ENCODE data around the gene CHN1.

The CHN1 gene

DNA sequence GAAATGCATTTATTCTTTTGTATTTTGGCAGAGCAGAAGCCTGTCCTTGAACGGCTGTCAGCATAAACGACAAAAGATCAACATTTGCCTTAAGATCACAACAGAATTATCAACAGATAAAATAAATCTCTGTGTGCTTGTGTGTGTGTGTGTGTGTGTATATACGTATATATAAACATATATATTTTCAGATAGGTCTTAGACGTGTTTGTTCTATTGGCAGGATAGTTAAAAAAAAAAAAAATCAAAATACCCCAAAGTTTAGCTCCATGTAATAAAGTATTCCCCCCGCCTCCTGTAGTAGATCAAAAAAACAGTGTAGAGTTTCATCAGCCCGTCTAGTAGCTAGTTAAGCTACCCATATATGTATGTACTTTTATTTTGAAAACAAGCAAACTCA, 107.9 kb downstream of the CHN1 start:
- no peaks in the 10 kb centered on the region for H3K4me1 ChIP-seq (ENCODE audit: control insufficient read depth, insufficient read depth, low read length)
- H3K27me3 ChIP-seq (ENCODE audit: control insufficient read depth, insufficient read depth, low read length), result no peaks in the 10 kb centered on the region
- no peaks in the 10 kb centered on the region for H3K36me3 ChIP-seq (ENCODE audit: control insufficient read depth, insufficient read depth, low read length)
- H3K9ac ChIP-seq (ENCODE audit: low read length), result no peak overlapping the region
- H3K27ac ChIP-seq (ENCODE audit: low read depth, low read length), result no peak overlapping the region
- no peak overlapping the region for H3K4me3 ChIP-seq (ENCODE audit: low read length)

GRCh38 chr2:174893018-174893417, 112.2 kb downstream of the CHN1 start:
- H3K27ac ChIP-seq (ENCODE audit: low read depth, low read length), result no peak overlapping the region
- no peak overlapping the region for H3K9ac ChIP-seq (ENCODE audit: low read length)
- H3K4me3 ChIP-seq (ENCODE audit: low read length), result no peak overlapping the region
- H3K27me3 ChIP-seq (ENCODE audit: control insufficient read depth, insufficient read depth, low read length), result no peaks in the 10 kb centered on the region
- no peaks in the 10 kb centered on the region for H3K36me3 ChIP-seq (ENCODE audit: control insufficient read depth, insufficient read depth, low read length)
- no peaks in the 10 kb centered on the region for H3K4me1 ChIP-seq (ENCODE audit: control insufficient read depth, insufficient read depth, low read length)

GRCh38 chr2:174892546-174892945, 112.6 kb downstream of the CHN1 start:
- no peaks in the 10 kb centered on the region for H3K27me3 ChIP-seq (ENCODE audit: control insufficient read depth, insufficient read depth, low read length)
- no peaks in the 10 kb centered on the region for H3K36me3 ChIP-seq (ENCODE audit: control insufficient read depth, insufficient read depth, low read length)
- H3K27ac ChIP-seq (ENCODE audit: low read depth, low read length), result no peak overlapping the region
- no peaks in the 10 kb centered on the region for H3K4me1 ChIP-seq (ENCODE audit: control insufficient read depth, insufficient read depth, low read length)
- H3K9ac ChIP-seq (ENCODE audit: low read length), result no peak overlapping the region
- H3K4me3 ChIP-seq (ENCODE audit: low read length), result no peak overlapping the region

- H3K4me3 ChIP-seq (ENCODE audit: low read length), result no peak overlapping the region
- no peaks in the 10 kb centered on the region for H3K36me3 ChIP-seq (ENCODE audit: control insufficient read depth, insufficient read depth, low read length)
- H3K4me1 ChIP-seq (ENCODE audit: control insufficient read depth, insufficient read depth, low read length), result no peaks in the 10 kb centered on the region
- H3K27ac ChIP-seq (ENCODE audit: low read depth, low read length), result no peak overlapping the region
- H3K9ac ChIP-seq (ENCODE audit: low read length), result no peak overlapping the region
- no peaks in the 10 kb centered on the region for H3K27me3 ChIP-seq (ENCODE audit: control insufficient read depth, insufficient read depth, low read length)
Measured at GRCh38 chr2:174888646-174889271, 116.4 kb downstream of the CHN1 start.

DNA sequence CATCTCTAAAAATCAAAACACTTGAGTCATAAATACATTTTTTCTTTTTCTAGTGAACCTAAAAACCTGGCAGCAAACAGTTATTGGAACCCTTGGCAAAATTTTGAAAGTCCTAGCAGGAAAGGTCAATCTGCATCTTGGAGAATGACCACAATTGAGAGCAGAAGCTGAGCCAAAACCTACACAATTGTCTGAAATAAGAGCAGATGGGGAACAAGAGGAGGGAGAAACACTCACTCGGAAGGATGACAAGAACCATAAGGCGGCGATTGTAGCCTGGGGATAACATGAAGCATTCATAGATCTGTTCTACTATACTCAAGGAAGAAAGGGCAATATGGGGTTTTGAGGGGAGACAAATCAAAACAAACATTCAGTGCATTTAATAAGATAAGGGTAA, 117.0 kb downstream of the CHN1 start:
- H3K4me3 ChIP-seq (ENCODE audit: low read length), result no peak overlapping the region
- H3K36me3 ChIP-seq (ENCODE audit: control insufficient read depth, insufficient read depth, low read length), result no peaks in the 10 kb centered on the region
- H3K4me1 ChIP-seq (ENCODE audit: control insufficient read depth, insufficient read depth, low read length), result no peaks in the 10 kb centered on the region
- H3K27me3 ChIP-seq (ENCODE audit: control insufficient read depth, insufficient read depth, low read length), result no peaks in the 10 kb centered on the region
- H3K9ac ChIP-seq (ENCODE audit: low read length), result no peak overlapping the region
- H3K27ac ChIP-seq (ENCODE audit: low read depth, low read length), result no peak overlapping the region

DNA sequence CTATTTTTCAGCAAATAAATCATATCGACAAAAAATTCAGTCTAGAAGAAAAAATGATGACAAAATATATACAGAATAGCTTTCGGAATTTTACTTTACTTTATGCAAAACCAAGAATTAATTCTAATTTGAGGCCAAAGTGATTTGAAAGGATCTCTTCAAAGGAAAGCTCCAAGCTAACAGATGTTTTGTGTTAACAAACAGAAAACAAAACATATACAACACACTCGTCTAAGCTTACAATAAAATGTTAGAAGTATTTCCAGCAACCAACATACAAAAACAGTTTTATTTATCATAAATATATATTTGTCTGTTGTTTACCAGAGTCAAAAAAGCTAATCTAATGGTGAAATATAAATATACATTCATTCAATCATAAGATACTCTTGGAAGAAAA, 122.8 kb downstream of the CHN1 start:
- no peak overlapping the region for H3K9ac ChIP-seq (ENCODE audit: low read length)
- H3K4me3 ChIP-seq (ENCODE audit: low read length), result no peak overlapping the region
- no peaks in the 10 kb centered on the region for H3K27me3 ChIP-seq (ENCODE audit: control insufficient read depth, insufficient read depth, low read length)
- no peaks in the 10 kb centered on the region for H3K36me3 ChIP-seq (ENCODE audit: control insufficient read depth, insufficient read depth, low read length)
- H3K27ac ChIP-seq (ENCODE audit: low read depth, low read length), result no peak overlapping the region
- peaks cover 3% of the 10 kb centered on the region for H3K4me1 ChIP-seq (ENCODE audit: control insufficient read depth, insufficient read depth, low read length)

GRCh38 chr2:174881678-174882077, 123.5 kb downstream of the CHN1 start:
- Histone ChIP-seq H3K27ac (ENCODE audit: low read depth, low read length) (no peak overlapping the region), H3K36me3 (ENCODE audit: control insufficient read depth, insufficient read depth, low read length) (no peaks in the 10 kb centered on the region), H3K27me3 (ENCODE audit: control insufficient read depth, insufficient read depth, low read length) (no peaks in the 10 kb centered on the region), H3K4me1 (ENCODE audit: control insufficient read depth, insufficient read depth, low read length) (peaks cover 3% of the 10 kb centered on the region), H3K4me3 (ENCODE audit: low read length) (no peak overlapping the region), H3K9ac (ENCODE audit: low read length) (no peak overlapping the region)

DNA sequence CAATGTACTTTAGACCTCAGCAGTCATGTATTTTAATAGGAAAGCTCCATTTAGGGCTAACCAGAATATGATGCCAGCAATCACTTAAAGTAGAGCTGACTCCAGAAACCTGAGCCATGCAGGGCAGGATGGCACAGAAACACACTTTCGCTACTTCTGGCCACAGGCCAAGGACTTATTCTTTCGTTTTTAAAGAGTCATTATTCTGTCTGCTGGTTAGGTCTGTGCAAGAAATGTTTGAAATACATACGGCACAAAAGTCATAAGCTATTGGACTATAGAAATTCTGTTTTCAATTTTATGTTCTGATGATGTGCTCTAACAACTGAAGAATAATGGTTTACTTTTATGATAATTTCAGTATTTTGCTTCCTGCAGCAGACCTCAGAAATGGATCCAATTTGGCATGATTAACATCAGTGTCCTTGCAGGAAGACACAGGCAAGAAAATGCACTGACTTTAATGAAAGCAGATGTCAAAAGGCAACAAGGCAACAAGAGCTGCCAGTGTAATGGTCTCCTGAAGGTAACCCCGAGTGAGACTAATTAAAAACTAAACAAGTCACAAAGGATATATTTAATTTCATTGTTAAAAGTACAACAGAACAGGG, 126.5 kb downstream of the CHN1 start:
- H3K27me3 ChIP-seq (ENCODE audit: control insufficient read depth, insufficient read depth, low read length), result no peaks in the 10 kb centered on the region
- H3K4me3 ChIP-seq (ENCODE audit: low read length), result peak overlapping the region; percentile 30
- no peaks in the 10 kb centered on the region for H3K36me3 ChIP-seq (ENCODE audit: control insufficient read depth, insufficient read depth, low read length)
- no peak overlapping the region for H3K27ac ChIP-seq (ENCODE audit: low read depth, low read length)
- H3K9ac ChIP-seq (ENCODE audit: low read length), result no peak overlapping the region
- H3K4me1 ChIP-seq (ENCODE audit: control insufficient read depth, insufficient read depth, low read length), result peaks cover 3% of the 10 kb centered on the region

GRCh38 chr2:174877751-174878150, 127.4 kb downstream of the CHN1 start:
- no peak overlapping the region for H3K27ac ChIP-seq (ENCODE audit: low read depth, low read length)
- H3K27me3 ChIP-seq (ENCODE audit: control insufficient read depth, insufficient read depth, low read length), result no peaks in the 10 kb centered on the region
- H3K4me1 ChIP-seq (ENCODE audit: control insufficient read depth, insufficient read depth, low read length), result peaks cover 3% of the 10 kb centered on the region
- no peaks in the 10 kb centered on the region for H3K36me3 ChIP-seq (ENCODE audit: control insufficient read depth, insufficient read depth, low read length)
- H3K4me3 ChIP-seq (ENCODE audit: low read length), result no peak overlapping the region
- H3K9ac ChIP-seq (ENCODE audit: low read length), result no peak overlapping the region

- Histone ChIP-seq H3K36me3 (ENCODE audit: control insufficient read depth, insufficient read depth, low read length) (no peaks in the 10 kb centered on the region), H3K4me3 (ENCODE audit: low read length) (no peak overlapping the region), H3K9ac (ENCODE audit: low read length) (no peak overlapping the region), H3K27ac (ENCODE audit: low read depth, low read length) (no peak overlapping the region), H3K4me1 (ENCODE audit: control insufficient read depth, insufficient read depth, low read length) (peaks cover 3% of the 10 kb centered on the region), H3K27me3 (ENCODE audit: control insufficient read depth, insufficient read depth, low read length) (no peaks in the 10 kb centered on the region)
Measured at GRCh38 chr2:174877301-174877700, 127.9 kb downstream of the CHN1 start.

DNA sequence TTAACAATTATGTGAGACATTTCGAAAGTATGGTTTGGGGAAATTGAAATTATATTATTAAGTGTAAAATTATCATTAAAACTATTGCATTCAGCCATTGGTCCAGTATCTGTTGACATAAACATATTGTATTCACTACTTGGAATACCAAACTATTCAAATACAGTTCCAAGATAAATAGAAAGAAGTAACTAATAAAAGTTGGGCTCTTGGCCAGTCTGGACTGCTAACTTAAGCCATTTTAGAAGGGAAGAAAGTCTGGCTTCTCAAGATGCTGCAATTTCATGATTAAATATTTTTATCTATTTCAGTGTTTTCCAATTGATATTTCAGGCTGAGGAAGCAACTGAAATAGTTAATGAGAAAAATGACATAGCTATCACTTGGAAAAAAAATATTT, 131.1 kb downstream of the CHN1 start:
- Histone ChIP-seq H3K4me3 (ENCODE audit: low read length) (no peak overlapping the region), H3K27me3 (ENCODE audit: control insufficient read depth, insufficient read depth, low read length) (no peaks in the 10 kb centered on the region), H3K4me1 (ENCODE audit: control insufficient read depth, insufficient read depth, low read length) (peaks cover 3% of the 10 kb centered on the region), H3K27ac (ENCODE audit: low read depth, low read length) (no peak overlapping the region), H3K9ac (ENCODE audit: low read length) (no peak overlapping the region), H3K36me3 (ENCODE audit: control insufficient read depth, insufficient read depth, low read length) (no peaks in the 10 kb centered on the region)

DNA sequence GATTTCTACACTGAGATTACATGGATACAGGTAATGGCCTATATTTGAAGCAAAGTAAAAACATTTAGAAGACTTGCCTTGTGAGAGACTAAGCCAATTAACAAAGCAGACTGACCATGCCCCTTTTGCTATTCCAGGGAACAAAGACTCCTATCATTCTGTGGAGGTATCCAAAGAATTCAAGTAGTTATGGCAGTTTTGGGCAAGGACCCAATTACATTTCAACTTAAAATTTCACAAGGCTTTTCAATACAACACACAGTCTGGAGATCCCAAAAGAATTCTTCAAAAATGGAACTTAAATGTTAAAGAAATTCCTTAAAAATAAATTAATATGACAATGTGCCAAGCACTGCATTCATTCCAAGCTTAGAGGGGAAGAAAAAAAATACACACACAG, 131.7 kb downstream of the CHN1 start:
- H3K9ac ChIP-seq (ENCODE audit: low read length), result no peak overlapping the region
- no peak overlapping the region for H3K27ac ChIP-seq (ENCODE audit: low read depth, low read length)
- no peak overlapping the region for H3K4me3 ChIP-seq (ENCODE audit: low read length)
- H3K4me1 ChIP-seq (ENCODE audit: control insufficient read depth, insufficient read depth, low read length), result no peaks in the 10 kb centered on the region
- no peaks in the 10 kb centered on the region for H3K27me3 ChIP-seq (ENCODE audit: control insufficient read depth, insufficient read depth, low read length)
- H3K36me3 ChIP-seq (ENCODE audit: control insufficient read depth, insufficient read depth, low read length), result no peaks in the 10 kb centered on the region

- no peaks in the 10 kb centered on the region for H3K27me3 ChIP-seq (ENCODE audit: control insufficient read depth, insufficient read depth, low read length)
- no peak overlapping the region for H3K4me3 ChIP-seq (ENCODE audit: low read length)
- no peak overlapping the region for H3K9ac ChIP-seq (ENCODE audit: low read length)
- no peaks in the 10 kb centered on the region for H3K36me3 ChIP-seq (ENCODE audit: control insufficient read depth, insufficient read depth, low read length)
- no peak overlapping the region for H3K27ac ChIP-seq (ENCODE audit: low read depth, low read length)
- H3K4me1 ChIP-seq (ENCODE audit: control insufficient read depth, insufficient read depth, low read length), result no peaks in the 10 kb centered on the region
Measured at GRCh38 chr2:174870787-174871186, 134.4 kb downstream of the CHN1 start.
